ENCODE data around the gene KCNT2.
"Not testable (repeated sequence)": the region's sequence is repeated elsewhere in the genome, so short reads cannot be mapped to it uniquely, and the experiment has no call there.

Gene KCNT2

GRCh38 chr1:196593955-196594354, 14.3 kb downstream of the KCNT2 start:
- in situ Hi-C loops (cut with MboI; ENCODE audit: low sequenced_read_pairs), result no loop called here

GRCh38 chr1:196590959-196591358, 17.3 kb downstream of the KCNT2 start:
- in situ Hi-C loops (cut with MboI; ENCODE audit: low sequenced_read_pairs), result no loop called here

GRCh38 chr1:196590012-196590708, 18.1 kb downstream of the KCNT2 start:
- in situ Hi-C loops (cut with MboI; ENCODE audit: low sequenced_read_pairs), result no loop called here

GRCh38 chr1:196584696-196585095, 23.5 kb downstream of the KCNT2 start:
- in situ Hi-C loops (cut with MboI; ENCODE audit: low sequenced_read_pairs), result no loop called here

GRCh38 chr1:196577386-196577785, 30.9 kb downstream of the KCNT2 start:
- in situ Hi-C loops (cut with MboI; ENCODE audit: low sequenced_read_pairs), result no loop called here

GRCh38 chr1:196573226-196573625, 35.0 kb downstream of the KCNT2 start:
- in situ Hi-C loops (cut with MboI; ENCODE audit: low sequenced_read_pairs), result no loop called here

- in situ Hi-C loops (cut with MboI; ENCODE audit: low sequenced_read_pairs), result no loop called here
Observed at GRCh38 chr1:196567238-196567637, 41.0 kb downstream of the KCNT2 start.

GRCh38 chr1:196563768-196564167, 44.5 kb downstream of the KCNT2 start:
- in situ Hi-C loops (cut with MboI; ENCODE audit: low sequenced_read_pairs), result no loop called here

- in situ Hi-C loops (cut with MboI; ENCODE audit: low sequenced_read_pairs), result no loop called here
Observed at GRCh38 chr1:196559314-196559713, 48.9 kb downstream of the KCNT2 start.

- in situ Hi-C loops (cut with MboI; ENCODE audit: low sequenced_read_pairs), result no loop called here
Observed at GRCh38 chr1:196558411-196558810, 49.8 kb downstream of the KCNT2 start.

- in situ Hi-C loops (cut with MboI; ENCODE audit: low sequenced_read_pairs), result no loop called here
Observed at GRCh38 chr1:196557797-196558196, 50.4 kb downstream of the KCNT2 start.

- in situ Hi-C loops (cut with MboI; ENCODE audit: low sequenced_read_pairs), result no loop called here
Observed at GRCh38 chr1:196550731-196551130, 57.5 kb downstream of the KCNT2 start.

GRCh38 chr1:196546272-196547111, 61.7 kb downstream of the KCNT2 start:
- in situ Hi-C loops (cut with MboI; ENCODE audit: low sequenced_read_pairs), result no loop called here

- in situ Hi-C loops (cut with MboI; ENCODE audit: low sequenced_read_pairs), result no loop called here
Observed at GRCh38 chr1:196545222-196545621, 63.0 kb downstream of the KCNT2 start.

- in situ Hi-C loops (cut with MboI; ENCODE audit: low sequenced_read_pairs), result no loop called here
Observed at GRCh38 chr1:196544617-196545016, 63.6 kb downstream of the KCNT2 start.

GRCh38 chr1:196543833-196544232, 64.4 kb downstream of the KCNT2 start:
- in situ Hi-C loops (cut with MboI; ENCODE audit: low sequenced_read_pairs), result no loop called here

GRCh38 chr1:196538473-196538872, 69.8 kb downstream of the KCNT2 start:
- in situ Hi-C loops (cut with MboI; ENCODE audit: low sequenced_read_pairs), result no loop called here

- in situ Hi-C loops (cut with MboI; ENCODE audit: low sequenced_read_pairs), result no loop called here
Observed at GRCh38 chr1:196535727-196536126, 72.5 kb downstream of the KCNT2 start.

GRCh38 chr1:196531737-196532524, 76.3 kb downstream of the KCNT2 start:
- in situ Hi-C loops (cut with MboI; ENCODE audit: low sequenced_read_pairs), result no loop called here

GRCh38 chr1:196527919-196528318, 80.3 kb downstream of the KCNT2 start:
- in situ Hi-C loops (cut with MboI; ENCODE audit: low sequenced_read_pairs), result no loop called here

GRCh38 chr1:196522574-196523345, 85.5 kb downstream of the KCNT2 start:
- in situ Hi-C loops (cut with MboI; ENCODE audit: low sequenced_read_pairs), result not testable (repeated sequence)

Data from HL-60/S4 treated with phorbol 12-myristate 13-acetate at 8.2 ng/mL for 4 days and 3 days (cell line).